Keratinocyte (primary cell): ENCODE measurements around the gene DDX51. TPM values are rescaled to one million over a fixed set of nuclear protein-coding genes. Genes with fewer than 3 reads are reported as not detected.

ENCODE experiments used
- DNase-seq: peaks from one replicate; pipeline ENCODE4 v3.0.0-alpha.2; 2011; ENCODE audit warnings: low read depth, missing footprints, low spot score
- FAIRE-seq: peaks from 2 replicates; lab custom pipeline; 2011; peaks lifted over from hg19 to GRCh38; lab: Jason Lieb, UNC
- H2AFZ ChIP-seq: 2 replicates; pipeline ENCODE4 v1.6.0; 2012; ENCODE audit warnings: low read length, control low read depth, inconsistent platforms; ENCODE audit not compliant: control insufficient read depth
- H3K27ac ChIP-seq: 2 replicates; pipeline ENCODE4 v1.5.1; 2011; ENCODE audit warnings: low read length; ENCODE audit not compliant: control insufficient read depth, insufficient read depth
- H3K27me3 ChIP-seq: 3 replicates; pipeline ENCODE4 v1.6.0; 2011; ENCODE audit warnings: low read length; ENCODE audit not compliant: control insufficient read depth, insufficient read depth; ENCODE audit errors: extremely low read depth
- H3K36me3 ChIP-seq, 2 experiments: 2 replicates in 1 of 2; 3 replicates in 1 of 2; pipeline ENCODE4 v1.5.1; 2011; ENCODE audit warnings: low read length in 2 of 2, mild to moderate bottlenecking in 1 of 2; ENCODE audit not compliant: control insufficient read depth in 2 of 2, insufficient read depth in 2 of 2; ENCODE audit errors: extremely low read depth in 1 of 2
- H3K4me1 ChIP-seq: 3 replicates; pipeline ENCODE4 v1.5.1; 2011; ENCODE audit warnings: low read length; ENCODE audit not compliant: control insufficient read depth, insufficient read depth; ENCODE audit errors: extremely low read depth
- H3K4me2 ChIP-seq: 3 replicates; pipeline ENCODE4 v1.6.0; 2011; ENCODE audit warnings: low read depth, low read length; ENCODE audit not compliant: control insufficient read depth, insufficient read depth; ENCODE audit errors: extremely low read depth
- H3K4me3 ChIP-seq, 3 experiments: fragments of 200-600 bp in 1 of 3; sonication (generic) in 1 of 3; 2 replicates in 2 of 3; 3 replicates in 1 of 3; pipeline ENCODE4 v1.5.1; 2011 to 2016; ENCODE audit warnings: low read length in 3 of 3, mild to moderate bottlenecking in 3 of 3, control low read depth in 2 of 3, inconsistent platforms in 1 of 3, low read depth in 1 of 3, mixed read lengths in 1 of 3, mixed run types in 1 of 3, moderate library complexity in 1 of 3; ENCODE audit not compliant: control insufficient read depth in 2 of 3, insufficient read depth in 2 of 3; ENCODE audit errors: extremely low read depth in 1 of 3
- H3K79me2 ChIP-seq: 2 replicates; pipeline ENCODE4 v1.6.0; 2012; ENCODE audit warnings: low read length; ENCODE audit not compliant: control insufficient read depth, insufficient read depth
- H3K9ac ChIP-seq: 3 replicates; pipeline ENCODE4 v1.6.0; 2011; ENCODE audit warnings: low read length; ENCODE audit not compliant: control insufficient read depth, insufficient read depth; ENCODE audit errors: extremely low read depth
- H3K9me1 ChIP-seq: 3 replicates; pipeline ENCODE4 v1.6.0; 2011; ENCODE audit warnings: low read length; ENCODE audit not compliant: control insufficient read depth, insufficient read depth; ENCODE audit errors: extremely low read depth
- H3K9me3 ChIP-seq: 2 replicates; pipeline ENCODE4 v1.5.1; 2012; ENCODE audit warnings: low read depth, low read length; ENCODE audit not compliant: control insufficient read depth
- H4K20me1 ChIP-seq: 3 replicates; pipeline ENCODE4 v1.6.0; 2011; ENCODE audit warnings: low read length; ENCODE audit not compliant: control insufficient read depth, insufficient read depth; ENCODE audit errors: extremely low read depth
- EZH2 ChIP-seq: IDR thresholded peaks from one replicate; pipeline ENCODE4 v1.6.1; 2012; ENCODE audit warnings: inconsistent platforms, mild to moderate bottlenecking, low read length, moderate library complexity
- dilution Hi-C: fragments of 300-500 bp; cut with MboI; formaldehyde crosslinking; loops from one replicate; pipeline ENCODE4 v1.7.0; 2020; ENCODE audit warnings: low sequenced_read_pairs; ENCODE audit not compliant: extremely low pct_ligation_motif_present
- polyA plus RNA-seq, 5 experiments: library from polyadenylated mRNA; depleted of rRNA in 3 of 5; stranded (reverse) in 3 of 5; stranded (forward) in 1 of 5; unstranded in 1 of 5; fragments of >200 nt; gene quantifications; 1 replicate in 1 of 5; 2 replicates in 3 of 5; 3 replicates in 1 of 5; pipeline versions ENCODE4 v1.2.1 to v1.2.3, GENCODE V29; 2011 to 2012; ENCODE audit warnings: missing spikeins in 2 of 5, low read depth in 1 of 5, low replicate concordance in 1 of 5
- TF ChIP-seq, protein P1 (sequence below), 3 experiments: IDR thresholded peaks in 1 of 3; conservative IDR thresholded peaks in 1 of 3; optimal IDR thresholded peaks in 1 of 3; 2 replicates in 2 of 3; 3 replicates in 1 of 3; pipeline versions ENCODE3 to v1.5.1; 2011; ENCODE audit warnings: low read length in 3 of 3, mild to moderate bottlenecking in 3 of 3, moderate library complexity in 2 of 3, control low read depth in 1 of 3, inconsistent platforms in 1 of 3; ENCODE audit not compliant: insufficient read depth in 2 of 3; ENCODE audit errors: extremely low read depth in 1 of 3

Gene DDX51
- polyA plus RNA-seq, 1 donor (not counting 4 experiments of a cell fraction or from before 2014, with no cell fraction given) = 7.4 TPM

DNA sequence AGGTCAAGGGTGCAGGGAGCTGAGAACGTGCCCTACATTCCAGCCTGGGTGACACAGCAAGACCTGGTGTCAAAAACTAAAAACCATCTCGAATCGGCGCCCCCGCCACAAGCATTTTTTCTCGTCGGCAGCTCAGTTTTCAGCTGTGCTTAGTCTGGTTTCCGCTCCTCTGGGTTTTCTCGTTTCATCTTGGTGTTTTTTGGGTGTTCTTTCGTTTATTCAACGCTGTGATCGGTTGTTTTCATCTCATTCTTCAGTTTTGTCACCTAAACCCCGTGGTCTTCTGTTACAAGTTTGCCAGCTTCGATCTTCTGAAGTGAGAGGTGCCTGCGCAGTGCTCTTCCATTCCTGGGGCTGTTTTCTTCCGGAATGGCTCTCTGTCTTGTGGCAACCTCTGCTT is 41.6 kb upstream of the DDX51 start:
- dilution Hi-C loops = no loop called here

DNA sequence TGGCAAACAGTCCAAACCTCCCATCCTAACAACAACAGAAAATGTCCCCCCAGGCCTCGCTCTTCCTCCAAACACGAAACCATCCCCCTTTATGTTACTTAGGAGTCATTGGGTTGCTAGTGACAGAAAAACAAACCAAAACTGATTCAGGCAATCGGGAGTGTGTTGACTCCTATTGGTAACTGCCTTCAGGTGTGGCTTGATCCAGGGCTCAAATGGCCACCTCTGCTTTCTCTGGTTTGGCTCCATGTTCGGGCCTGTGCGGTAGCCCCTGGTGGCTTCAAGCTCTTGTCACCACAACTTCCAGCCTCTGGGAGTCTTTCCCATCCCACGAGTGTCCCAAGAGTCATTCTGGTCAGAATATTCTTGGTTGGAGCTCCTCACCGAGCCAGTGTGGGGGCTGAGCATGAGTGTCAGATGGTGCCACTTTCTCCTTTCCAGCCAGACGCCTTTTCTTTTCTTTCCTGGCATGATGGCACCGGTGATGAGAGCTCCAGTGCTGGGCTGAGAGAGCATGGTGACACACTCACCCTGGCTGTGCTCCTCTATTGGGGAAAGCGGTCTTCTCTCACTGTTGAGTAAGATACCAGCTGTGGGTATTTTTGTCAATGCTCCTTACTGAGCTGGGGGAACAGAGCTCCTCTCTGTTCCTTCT is 38.7 kb upstream of the DDX51 start:
- no peak overlapping the region for H3K27ac ChIP-seq
- no peaks in the 10 kb centered on the region for H3K4me1 ChIP-seq
- no peak overlapping the region for H3K4me3 ChIP-seq
- H3K9me3 ChIP-seq = no peaks in the 10 kb centered on the region
- no peak overlapping the region for H3K4me2 ChIP-seq
- no peaks in the 10 kb centered on the region for H3K79me2 ChIP-seq
- no peak overlapping the region for H2AFZ ChIP-seq
- no peak for TF ChIP-seq EZH2
- TF ChIP-seq, protein P1, sequence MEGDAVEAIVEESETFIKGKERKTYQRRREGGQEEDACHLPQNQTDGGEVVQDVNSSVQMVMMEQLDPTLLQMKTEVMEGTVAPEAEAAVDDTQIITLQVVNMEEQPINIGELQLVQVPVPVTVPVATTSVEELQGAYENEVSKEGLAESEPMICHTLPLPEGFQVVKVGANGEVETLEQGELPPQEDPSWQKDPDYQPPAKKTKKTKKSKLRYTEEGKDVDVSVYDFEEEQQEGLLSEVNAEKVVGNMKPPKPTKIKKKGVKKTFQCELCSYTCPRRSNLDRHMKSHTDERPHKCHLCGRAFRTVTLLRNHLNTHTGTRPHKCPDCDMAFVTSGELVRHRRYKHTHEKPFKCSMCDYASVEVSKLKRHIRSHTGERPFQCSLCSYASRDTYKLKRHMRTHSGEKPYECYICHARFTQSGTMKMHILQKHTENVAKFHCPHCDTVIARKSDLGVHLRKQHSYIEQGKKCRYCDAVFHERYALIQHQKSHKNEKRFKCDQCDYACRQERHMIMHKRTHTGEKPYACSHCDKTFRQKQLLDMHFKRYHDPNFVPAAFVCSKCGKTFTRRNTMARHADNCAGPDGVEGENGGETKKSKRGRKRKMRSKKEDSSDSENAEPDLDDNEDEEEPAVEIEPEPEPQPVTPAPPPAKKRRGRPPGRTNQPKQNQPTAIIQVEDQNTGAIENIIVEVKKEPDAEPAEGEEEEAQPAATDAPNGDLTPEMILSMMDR (optimal IDR thresholded peaks at IDR 0.05 in 1 of 3, IDR thresholded peaks at IDR 0.05 in 1 of 3, conservative IDR thresholded peaks at IDR 0.05 in 1 of 3; ENCODE audit: extremely low read depth in 1 of 3, insufficient read depth in 2 of 3, low read length in 3 of 3) = no peak
- H3K9me1 ChIP-seq = no peaks in the 10 kb centered on the region
- dilution Hi-C loops = no loop called here
- no peaks in the 10 kb centered on the region for H4K20me1 ChIP-seq
- H3K9ac ChIP-seq = no peak overlapping the region
- H3K36me3 ChIP-seq = no peaks in the 10 kb centered on the region
- H3K27me3 ChIP-seq = peaks cover 20% of the 10 kb centered on the region
- FAIRE-seq (no peak), DNase-seq (no peak)

More for the DNA sequence above, 41.6 kb upstream of the DDX51 start:
- Histone ChIP-seq H3K9me3 (no peaks in the 10 kb centered on the region), H3K4me3 (no peak overlapping the region), H3K36me3 (no peaks in the 10 kb centered on the region), H3K9ac (no peak overlapping the region), H4K20me1 (no peaks in the 10 kb centered on the region), H3K4me1 (peaks cover 3% of the 10 kb centered on the region), H2AFZ (no peak overlapping the region), H3K27me3 (peaks cover 8% of the 10 kb centered on the region), H3K9me1 (no peaks in the 10 kb centered on the region), H3K79me2 (no peaks in the 10 kb centered on the region), H3K27ac (no peak overlapping the region), H3K4me2 (no peak overlapping the region)
- FAIRE-seq (no peak), DNase-seq (no peak)
- TF ChIP-seq, protein P1 (optimal IDR thresholded peaks at IDR 0.05 in 1 of 3, IDR thresholded peaks at IDR 0.05 in 1 of 3, conservative IDR thresholded peaks at IDR 0.05 in 1 of 3; ENCODE audit: extremely low read depth in 1 of 3, insufficient read depth in 2 of 3, low read length in 3 of 3) = no peak
- no peak for TF ChIP-seq EZH2
